AG04450 (cell line): Measurements from ENCODE around the gene FCGR3A. TPM values are rescaled to one million over a fixed set of nuclear protein-coding genes. Genes with fewer than 3 reads are reported as not detected.
A peak's percentile ranks its signal among the peaks of the same experiment; 100 is the strongest.
"Not testable (repeated sequence)": the region's sequence is repeated elsewhere in the genome, so short reads cannot be mapped to it uniquely, and the experiment has no call there.

Experiments used
- CTCF ChIA-PET: fragments of 300-600, 350-600 bp; formaldehyde crosslinking; extraction: SDS; loops from one replicate; lab custom pipeline; 2022; ENCODE audit warnings: antibody characterized with exemption, inconsistent platforms; lab: Charles Lee
- POLR2A ChIA-PET: fragments of 350-600 bp; formaldehyde crosslinking; extraction: SDS; loops from one replicate; lab custom pipeline; 2021; ENCODE audit warnings: antibody characterized with exemption, inconsistent platforms; lab: Yijun Ruan, JAX
- DNase-seq: peaks from one replicate; pipeline ENCODE4 v3.0.0-alpha.2; 2011; ENCODE audit warnings: low read depth, low spot score
- H3K27ac ChIP-seq: one replicate; pipeline ENCODE4 v1.5.1; 2012; ENCODE audit warnings: low read depth, low read length, control low read depth
- H3K27me3 ChIP-seq: one replicate; pipeline ENCODE4 v1.6.0; 2012; ENCODE audit warnings: low read length; ENCODE audit not compliant: control insufficient read depth, insufficient read depth
- H3K4me3 ChIP-seq: 2 replicates; pipeline ENCODE4 v1.5.1; 2011; ENCODE audit warnings: mild to moderate bottlenecking, low read depth, low read length, control low read depth
- H3K9me3 ChIP-seq: 2 replicates; pipeline ENCODE4 v1.5.1; 2012; ENCODE audit warnings: low read length; ENCODE audit not compliant: control insufficient read depth, insufficient read depth
- polyA plus RNA-seq: library from polyadenylated mRNA; depleted of rRNA; stranded (reverse); fragments of >200 nt; gene quantifications from 2 replicates; pipeline ENCODE4 v1.2.3, GENCODE V29; 2011

Gene FCGR3A
- polyA plus RNA-seq, 1 experiment: not detected

DNA sequence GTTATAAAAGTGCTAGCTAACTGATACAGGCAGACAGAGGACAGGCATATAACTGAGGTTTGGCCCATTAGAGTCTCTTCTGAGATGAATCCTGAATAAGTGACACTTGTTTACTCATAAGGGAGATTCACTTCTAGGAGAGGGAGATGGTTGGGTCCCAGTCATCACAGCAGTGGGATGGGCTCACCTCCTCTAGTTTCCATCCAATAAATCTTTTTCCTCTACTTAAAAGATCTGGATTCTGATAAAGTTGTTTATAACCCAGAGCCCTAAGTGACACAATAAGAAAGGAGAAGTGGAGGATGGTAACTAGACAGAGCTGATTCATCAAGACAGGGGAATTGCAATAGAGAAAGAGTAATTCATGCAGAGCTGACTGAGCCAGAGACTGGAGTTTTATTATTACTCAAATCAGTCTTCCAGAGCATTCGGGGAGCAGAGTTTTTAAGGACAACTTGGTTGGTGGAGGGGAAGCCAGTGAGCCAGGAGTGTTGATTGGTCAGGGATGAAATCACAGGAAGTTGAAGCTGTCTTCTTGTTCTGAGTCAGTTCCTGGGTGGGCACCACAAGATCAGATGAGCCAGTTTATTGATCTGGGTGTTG lies 5.3 kb upstream of the FCGR3A start:
- POLR2A ChIA-PET, DNase-seq: not testable (repeated sequence)

DNA sequence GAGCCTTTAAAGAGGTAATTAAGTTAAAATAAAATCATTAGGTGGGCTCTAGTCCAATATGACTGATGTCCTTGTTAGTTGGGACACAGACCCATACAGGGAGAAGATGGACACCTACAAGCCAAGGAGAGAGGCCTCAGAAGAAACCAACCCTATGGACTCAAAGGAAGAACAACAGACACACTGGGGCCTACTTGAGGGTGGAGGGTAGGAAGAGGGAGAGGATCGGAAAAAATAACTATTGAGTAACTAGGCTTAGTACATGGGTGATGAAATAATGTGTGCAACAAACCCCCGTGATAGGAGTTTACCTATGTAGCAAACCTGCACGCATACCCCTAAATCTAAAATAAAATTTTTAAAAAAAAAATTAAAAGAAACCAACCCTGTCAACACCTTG lies 4.7 kb upstream of the FCGR3A start:
- POLR2A ChIA-PET: not testable (repeated sequence)

More for the DNA sequence above, 5.3 kb upstream of the FCGR3A start:
- H3K4me3 ChIP-seq, CTCF ChIA-PET, H3K9me3 ChIP-seq, H3K27me3 ChIP-seq, H3K27ac ChIP-seq: not testable (repeated sequence)

DNA sequence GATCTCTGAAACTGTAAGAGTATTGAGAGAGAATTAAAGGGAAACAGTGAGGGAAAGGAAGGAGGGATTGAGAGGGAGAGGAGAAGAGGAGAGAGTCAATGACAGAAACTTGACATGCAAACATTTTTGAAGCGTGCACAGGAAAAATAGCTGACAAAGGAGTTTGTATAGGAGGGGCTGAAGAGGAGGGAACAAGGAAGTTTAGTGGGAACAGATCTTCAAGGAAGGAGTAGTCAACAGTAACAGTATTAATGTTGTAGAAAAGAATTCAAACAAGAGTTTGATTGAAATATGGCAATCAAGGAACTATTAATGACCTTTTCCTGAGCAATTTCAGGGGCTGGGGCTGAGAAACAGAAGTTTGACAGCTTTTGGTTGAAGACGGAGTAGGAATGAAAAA lies 4.0 kb upstream of the FCGR3A start:
- H3K9me3 ChIP-seq, POLR2A ChIA-PET, H3K27me3 ChIP-seq, DNase-seq, H3K27ac ChIP-seq, H3K4me3 ChIP-seq, CTCF ChIA-PET: not testable (repeated sequence)

More for the DNA sequence above, 4.7 kb upstream of the FCGR3A start:
- DNase-seq, H3K4me3 ChIP-seq, H3K27me3 ChIP-seq, H3K9me3 ChIP-seq, H3K27ac ChIP-seq, CTCF ChIA-PET: not testable (repeated sequence)

DNA sequence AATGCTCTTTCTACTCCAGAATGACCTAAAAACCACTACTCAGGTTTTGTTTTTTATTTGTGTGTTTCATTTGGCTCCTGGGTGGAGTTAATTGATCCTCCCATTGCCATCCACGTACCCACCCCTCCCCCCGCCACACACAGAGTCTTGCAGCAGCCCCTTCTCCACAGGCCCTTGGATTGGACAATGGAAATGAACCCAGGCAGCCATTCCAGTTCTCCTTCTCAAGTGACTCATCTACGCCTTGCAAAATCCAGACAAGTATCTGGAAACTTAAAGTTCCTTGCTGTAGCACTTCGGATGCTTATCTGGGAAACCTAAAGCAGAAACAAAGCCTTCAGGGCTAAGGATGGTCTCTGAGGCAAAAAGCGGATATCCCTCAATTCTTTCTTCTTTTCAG lies 1.3 kb upstream of the FCGR3A start:
- POLR2A ChIA-PET, H3K9me3 ChIP-seq, H3K4me3 ChIP-seq, DNase-seq, H3K27me3 ChIP-seq, H3K27ac ChIP-seq, CTCF ChIA-PET: not testable (repeated sequence)

DNA sequence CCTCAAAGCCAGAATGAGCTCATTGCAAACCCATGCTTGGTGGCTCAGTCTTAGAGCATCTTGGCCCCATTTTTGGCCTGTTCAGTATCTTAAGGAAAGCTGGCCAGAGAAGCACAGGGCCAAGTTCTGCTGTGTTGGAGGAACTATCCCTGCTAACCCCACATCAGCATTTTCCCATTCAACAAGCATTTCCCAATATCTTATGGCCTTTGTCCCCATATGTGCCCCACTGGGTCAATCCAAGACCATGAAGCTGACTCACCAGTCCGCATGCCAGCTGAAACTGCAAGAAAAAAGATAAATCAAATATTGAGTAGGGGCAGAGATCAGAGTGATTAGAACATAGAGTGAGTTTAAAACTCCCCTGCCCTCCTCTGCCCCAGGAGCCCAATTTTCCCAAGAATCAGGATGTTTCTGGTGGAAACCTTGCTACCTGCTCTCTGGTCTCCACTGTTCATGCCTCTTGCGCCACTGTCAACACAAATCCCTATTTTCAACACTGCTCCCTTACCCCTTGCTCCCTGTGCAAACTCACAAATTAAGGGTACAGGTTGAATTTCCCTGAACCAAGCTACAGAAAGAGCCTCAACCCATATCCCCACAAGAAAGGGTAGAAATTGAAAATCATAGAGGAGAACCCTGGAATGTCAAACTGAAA lies 740 bp downstream of the FCGR3A start:
- POLR2A ChIA-PET, H3K27me3 ChIP-seq, DNase-seq, H3K27ac ChIP-seq, CTCF ChIA-PET, H3K4me3 ChIP-seq, H3K9me3 ChIP-seq: not testable (repeated sequence)

DNA sequence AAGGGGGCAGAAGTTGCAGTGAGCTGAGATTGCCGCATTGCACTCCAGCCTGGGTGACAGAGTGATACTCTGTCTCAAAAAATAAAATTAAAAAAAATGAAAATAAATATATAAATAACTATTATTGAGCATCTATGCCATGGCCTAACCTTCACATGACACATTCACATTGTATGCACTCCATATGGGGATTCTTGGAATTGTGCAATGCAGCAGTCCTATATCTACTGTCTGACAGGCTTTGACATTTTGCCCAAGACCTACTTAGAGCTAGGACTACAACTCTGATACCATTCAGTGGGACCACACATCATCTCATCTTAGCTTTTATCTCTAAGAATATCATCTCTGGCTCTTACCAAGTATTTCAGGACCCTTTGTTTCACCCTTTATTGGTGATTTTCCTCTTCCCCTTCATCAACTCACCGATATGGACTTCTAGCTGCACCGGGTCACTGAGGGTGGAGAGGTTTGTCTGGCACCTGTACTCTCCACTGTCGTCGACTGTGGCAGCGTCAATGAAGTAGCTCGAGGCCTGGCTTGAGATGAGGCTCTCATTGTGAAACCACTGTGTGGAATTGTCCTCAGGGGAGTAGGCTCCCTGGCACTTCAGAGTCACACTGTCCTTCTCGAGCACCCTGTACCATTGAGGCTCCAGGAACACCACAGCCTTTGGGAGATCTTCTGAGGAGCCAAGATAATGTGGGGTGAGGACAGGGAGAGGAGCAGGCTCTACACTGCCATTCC lies 1.4 kb downstream of the FCGR3A start:
- H3K4me3 ChIP-seq, DNase-seq, H3K27me3 ChIP-seq, H3K9me3 ChIP-seq, H3K27ac ChIP-seq, POLR2A ChIA-PET, CTCF ChIA-PET: not testable (repeated sequence)

DNA sequence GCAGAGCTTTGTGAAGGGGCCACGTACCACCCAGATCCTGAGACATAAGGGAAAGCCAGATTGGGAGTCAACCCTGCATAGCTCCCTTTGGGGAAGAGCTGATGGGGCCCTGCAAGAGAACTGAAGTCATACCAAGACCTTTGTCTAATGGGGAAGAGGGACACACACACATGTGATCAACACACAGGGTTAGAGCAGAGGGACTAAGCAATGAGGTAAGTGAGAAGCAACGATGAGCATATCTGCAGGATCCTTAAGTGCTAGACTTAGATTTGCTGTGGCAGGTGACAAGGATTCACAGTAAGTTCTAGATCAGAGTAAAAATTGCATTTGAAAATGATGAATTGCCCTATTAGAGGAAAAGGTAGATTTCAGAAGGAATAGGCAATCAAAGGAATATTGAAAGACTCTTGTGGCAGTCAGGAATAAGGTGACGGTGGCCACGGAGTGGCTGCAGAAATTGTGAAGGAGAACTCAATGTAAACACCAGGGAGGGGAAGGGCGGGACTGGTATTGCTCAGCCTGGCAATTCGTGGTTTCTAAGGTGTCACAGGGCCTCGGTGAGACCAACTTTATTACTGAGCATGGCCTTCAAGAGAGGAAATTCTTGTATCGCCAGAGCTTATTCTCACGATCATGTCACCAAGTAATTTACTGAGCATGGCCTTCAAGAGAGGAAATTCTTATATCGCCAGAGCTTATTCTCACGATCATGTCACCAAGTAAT lies 4.5 kb downstream of the FCGR3A start:
- H3K4me3 ChIP-seq, H3K27me3 ChIP-seq, DNase-seq, CTCF ChIA-PET, POLR2A ChIA-PET, H3K27ac ChIP-seq, H3K9me3 ChIP-seq: not testable (repeated sequence)

DNA sequence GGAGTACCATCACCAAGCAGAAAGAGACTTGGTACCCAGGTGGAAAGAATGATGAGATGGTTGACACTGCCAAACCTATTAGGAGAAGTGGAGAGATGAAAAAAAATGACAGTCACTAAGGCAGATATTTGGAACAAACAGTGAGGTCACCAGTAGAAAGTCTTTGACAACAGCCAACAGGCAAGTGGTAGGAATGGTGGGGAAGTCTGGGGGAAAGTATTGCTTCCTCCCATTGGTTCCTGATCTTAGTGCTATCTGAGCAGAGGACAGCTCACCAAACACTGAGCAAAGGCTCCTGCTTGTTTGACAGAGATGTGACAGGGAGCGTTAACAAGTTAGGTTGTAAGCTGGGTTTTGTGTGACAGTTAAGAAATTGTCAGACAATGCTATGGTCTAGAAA lies 6.5 kb downstream of the FCGR3A start:
- DNase-seq, POLR2A ChIA-PET, H3K9me3 ChIP-seq, H3K27me3 ChIP-seq, CTCF ChIA-PET, H3K27ac ChIP-seq, H3K4me3 ChIP-seq: not testable (repeated sequence)

DNA sequence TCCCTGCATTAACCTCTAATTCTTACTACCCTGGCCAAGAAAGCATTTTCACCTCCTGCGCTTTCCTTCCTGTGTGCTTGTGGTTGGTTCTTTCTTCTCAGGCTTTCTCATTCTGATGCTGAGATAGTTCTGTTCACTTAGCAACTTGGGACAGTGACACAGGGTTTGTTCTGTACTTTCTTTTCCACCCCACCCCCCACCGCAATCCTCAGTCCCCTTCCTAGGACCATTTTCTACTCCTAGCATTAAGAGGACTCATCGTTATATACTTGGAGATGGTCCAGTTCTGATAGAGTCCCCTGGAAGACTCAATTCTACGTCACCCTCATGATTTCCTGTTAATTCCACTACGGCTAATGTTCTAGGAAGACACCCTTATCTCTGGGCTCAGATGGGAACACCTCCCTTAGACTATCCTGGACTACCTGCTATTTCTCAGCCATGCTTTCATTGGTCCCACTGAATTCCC lies 7.5 kb downstream of the FCGR3A start:
- DNase-seq, POLR2A ChIA-PET, H3K9me3 ChIP-seq, H3K4me3 ChIP-seq, H3K27me3 ChIP-seq, H3K27ac ChIP-seq: not testable (repeated sequence)
- CTCF ChIA-PET: interaction anchor here (1.0 kb wide), 1 partner anchor 197 kb away, joined by 4 read pairs; no protein-coding TSS in a partner anchor

DNA sequence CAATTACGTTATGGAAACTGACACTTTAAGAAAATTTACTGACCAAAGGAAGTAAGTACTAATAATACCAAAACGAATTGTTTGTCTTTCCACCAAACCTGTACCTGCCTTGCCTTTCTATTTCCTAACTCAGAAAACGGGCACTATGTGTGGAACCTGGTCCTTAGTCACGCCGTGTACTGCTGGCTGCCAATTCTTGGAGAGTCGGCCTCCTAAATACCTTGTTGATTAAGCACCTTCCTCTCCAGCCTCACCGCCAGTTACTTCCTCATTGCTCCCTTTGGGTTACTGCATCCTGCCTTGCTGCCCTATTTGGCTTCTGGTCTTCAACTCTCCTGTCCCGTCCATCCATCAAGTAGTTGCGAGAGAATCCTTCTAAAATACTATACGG lies 9.1 kb downstream of the FCGR3A start:
- POLR2A ChIA-PET: interaction anchor here (0.6 kb wide), 1 partner anchor 10 kb away, joined by 4 read pairs; no protein-coding TSS in a partner anchor
- H3K27ac ChIP-seq, DNase-seq, CTCF ChIA-PET, H3K27me3 ChIP-seq, H3K9me3 ChIP-seq: not testable (repeated sequence)
- H3K4me3 ChIP-seq: peak overlapping the region; percentile 75
